Measurements from ENCODE around the gene VPS39.

VPS39 gene

GRCh38 chr15:42217568-42217967 is 9.5 kb upstream of the VPS39 start:
- no peak for TF ChIP-seq CTCF (IDR thresholded peaks at IDR 0.05; ENCODE audit: low read depth, low read length, missing control alignments)
- in situ Hi-C loops (cut with HindIII; ENCODE audit: low sequenced_read_pairs): no loop called here
- DNase-seq (ENCODE audit: low read depth): no peak
- H3K4me3 ChIP-seq (ENCODE audit: low read depth, low read length): no peak overlapping the region

GRCh38 chr15:42215913-42216829 is 8.1 kb upstream of the VPS39 start:
- no peak for TF ChIP-seq CTCF (IDR thresholded peaks at IDR 0.05; ENCODE audit: low read depth, low read length, missing control alignments)
- no peak overlapping the region for H3K4me3 ChIP-seq (ENCODE audit: low read depth, low read length)
- no peak for DNase-seq (ENCODE audit: low read depth)
- in situ Hi-C loops (cut with HindIII; ENCODE audit: low sequenced_read_pairs): no loop called here

GRCh38 chr15:42214600-42214999 is 6.5 kb upstream of the VPS39 start:
- in situ Hi-C loops (cut with HindIII; ENCODE audit: low sequenced_read_pairs): no loop called here
- no peak for TF ChIP-seq CTCF (IDR thresholded peaks at IDR 0.05; ENCODE audit: low read depth, low read length, missing control alignments)
- DNase-seq (ENCODE audit: low read depth): no peak
- H3K4me3 ChIP-seq (ENCODE audit: low read depth, low read length): no peak overlapping the region

GRCh38 chr15:42213511-42213910 is 5.4 kb upstream of the VPS39 start:
- in situ Hi-C loops (cut with HindIII; ENCODE audit: low sequenced_read_pairs): no loop called here
- no peak for TF ChIP-seq CTCF (IDR thresholded peaks at IDR 0.05; ENCODE audit: low read depth, low read length, missing control alignments)
- DNase-seq (ENCODE audit: low read depth): no peak
- no peak overlapping the region for H3K4me3 ChIP-seq (ENCODE audit: low read depth, low read length)

GRCh38 chr15:42210696-42211095 is 2.6 kb upstream of the VPS39 start:
- H3K4me3 ChIP-seq (ENCODE audit: low read depth, low read length): no peak overlapping the region
- no peak for DNase-seq (ENCODE audit: low read depth)
- no peak for TF ChIP-seq CTCF (IDR thresholded peaks at IDR 0.05; ENCODE audit: low read depth, low read length, missing control alignments)
- in situ Hi-C loops (cut with HindIII; ENCODE audit: low sequenced_read_pairs): no loop called here

GRCh38 chr15:42206406-42206805 is 1.7 kb downstream of the VPS39 start:
- in situ Hi-C loops (cut with HindIII; ENCODE audit: low sequenced_read_pairs): no loop called here
- H3K4me3 ChIP-seq (ENCODE audit: low read depth, low read length): no peak overlapping the region
- no peak for TF ChIP-seq CTCF (IDR thresholded peaks at IDR 0.05; ENCODE audit: low read depth, low read length, missing control alignments)
- DNase-seq (ENCODE audit: low read depth): no peak
